ENCODE data around the gene THRA.

- TF ChIP-seq POLR2AphosphoS5 (IDR thresholded peaks at IDR 0.05; ENCODE audit: low read depth) = no peak
- TF ChIP-seq, protein P1, sequence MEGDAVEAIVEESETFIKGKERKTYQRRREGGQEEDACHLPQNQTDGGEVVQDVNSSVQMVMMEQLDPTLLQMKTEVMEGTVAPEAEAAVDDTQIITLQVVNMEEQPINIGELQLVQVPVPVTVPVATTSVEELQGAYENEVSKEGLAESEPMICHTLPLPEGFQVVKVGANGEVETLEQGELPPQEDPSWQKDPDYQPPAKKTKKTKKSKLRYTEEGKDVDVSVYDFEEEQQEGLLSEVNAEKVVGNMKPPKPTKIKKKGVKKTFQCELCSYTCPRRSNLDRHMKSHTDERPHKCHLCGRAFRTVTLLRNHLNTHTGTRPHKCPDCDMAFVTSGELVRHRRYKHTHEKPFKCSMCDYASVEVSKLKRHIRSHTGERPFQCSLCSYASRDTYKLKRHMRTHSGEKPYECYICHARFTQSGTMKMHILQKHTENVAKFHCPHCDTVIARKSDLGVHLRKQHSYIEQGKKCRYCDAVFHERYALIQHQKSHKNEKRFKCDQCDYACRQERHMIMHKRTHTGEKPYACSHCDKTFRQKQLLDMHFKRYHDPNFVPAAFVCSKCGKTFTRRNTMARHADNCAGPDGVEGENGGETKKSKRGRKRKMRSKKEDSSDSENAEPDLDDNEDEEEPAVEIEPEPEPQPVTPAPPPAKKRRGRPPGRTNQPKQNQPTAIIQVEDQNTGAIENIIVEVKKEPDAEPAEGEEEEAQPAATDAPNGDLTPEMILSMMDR (IDR thresholded peaks at IDR 0.05; ENCODE audit: insufficient read depth, low read length) = no peak
- no peak for TF ChIP-seq SPI1 (IDR thresholded peaks at IDR 0.05; ENCODE audit: borderline replicate concordance, low read depth)
- TF ChIP-seq GABPA (IDR thresholded peaks at IDR 0.05; ENCODE audit: low read depth) = no peak
These were observed 4.9 kb downstream of the THRA start for GRCh38 chr17:40067710-40068109.
